Non-pigmented ciliary epithelial cell (primary cell): ENCODE results near the gene OPRPN.

ENCODE experiments used
- DNase-seq: peaks from one replicate; pipeline ENCODE4 v3.0.0-alpha.2; 2010; ENCODE audit warnings: low read depth

OPRPN gene, protein sequence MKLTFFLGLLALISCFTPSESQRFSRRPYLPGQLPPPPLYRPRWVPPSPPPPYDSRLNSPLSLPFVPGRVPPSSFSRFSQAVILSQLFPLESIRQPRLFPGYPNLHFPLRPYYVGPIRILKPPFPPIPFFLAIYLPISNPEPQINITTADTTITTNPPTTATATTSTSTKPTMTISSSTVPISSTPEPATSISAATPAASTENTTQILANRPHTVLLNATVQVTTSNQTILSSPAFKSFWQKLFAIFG

DNA sequence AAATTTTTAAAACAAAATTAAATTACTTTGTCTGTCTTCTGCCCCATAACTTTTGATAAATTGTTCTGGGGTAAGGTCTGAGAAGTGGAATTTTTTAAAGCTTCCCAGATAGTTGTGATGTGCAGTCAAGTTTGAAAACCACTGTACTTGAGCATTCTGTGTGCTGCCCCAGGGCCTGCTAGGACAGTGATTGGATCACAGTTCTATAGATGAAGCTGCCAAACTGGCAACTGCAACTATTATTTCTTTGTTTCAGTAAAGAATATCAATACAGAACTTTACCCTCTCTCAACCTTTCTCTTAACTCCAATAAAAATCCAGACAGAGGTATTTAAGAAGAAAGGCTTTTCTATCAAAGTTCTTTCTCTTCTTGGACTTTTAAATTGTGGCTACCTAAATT is at the start of gene OPRPN:
Gene OPRPN (plus strand): TSS at position 361 of the 400 bp plus-strand sequence. CDS start 1,346 bp downstream, outside the sequence.
- no peak for DNase-seq

GRCh38 chr4:70356185-70356584 is 41.6 kb upstream of the OPRPN start:
- DNase-seq, result no peak

- DNase-seq, result no peak
Measured at GRCh38 chr4:70359115-70359661, 38.6 kb upstream of the OPRPN start.

- DNase-seq, result no peak
Measured at GRCh38 chr4:70360460-70360859, 37.3 kb upstream of the OPRPN start, which contains the start of gene SMR3A. SMR3A (plus strand) TSS chr4:70360760; CDS start chr4:70362116, 1,356 bp downstream.

DNA sequence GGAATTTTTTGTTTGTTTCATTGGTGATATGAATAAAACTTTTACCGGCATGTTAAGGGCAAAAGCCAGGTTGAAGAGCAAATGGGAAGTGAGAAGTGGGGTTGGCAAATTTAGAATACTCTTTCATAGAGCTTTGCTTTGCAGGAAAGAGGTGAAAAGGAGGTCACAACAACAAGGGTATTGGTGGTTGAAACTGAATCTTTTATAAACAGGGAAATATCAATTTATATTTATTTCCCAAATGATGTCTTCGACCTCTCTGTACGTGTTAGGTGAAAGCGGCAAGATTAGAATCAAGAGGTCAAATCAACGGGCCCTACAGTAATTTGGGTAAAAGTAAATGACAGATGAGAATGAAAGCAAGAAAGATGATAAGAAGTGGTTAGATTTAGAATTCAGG is 33.7 kb upstream of the OPRPN start:
- DNase-seq, result no peak

DNA sequence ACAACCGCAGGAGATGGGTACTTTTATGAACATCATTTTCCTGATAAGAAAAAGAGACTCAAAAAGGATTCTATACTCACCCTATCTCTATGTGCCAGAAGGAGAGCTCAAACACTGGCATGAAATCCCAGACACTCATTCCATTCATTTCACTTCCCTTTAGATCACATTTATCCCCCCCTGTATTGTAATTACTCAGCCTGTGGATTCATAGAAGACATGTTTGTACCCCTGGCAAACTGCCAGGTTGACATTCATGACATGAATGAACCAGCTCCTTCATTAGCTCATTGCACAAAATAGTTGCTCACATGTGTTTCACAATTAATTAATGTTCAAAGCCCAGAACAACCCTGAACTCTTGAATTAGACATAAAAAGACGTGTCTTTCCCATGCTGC is 32.3 kb upstream of the OPRPN start:
- no peak for DNase-seq

DNA sequence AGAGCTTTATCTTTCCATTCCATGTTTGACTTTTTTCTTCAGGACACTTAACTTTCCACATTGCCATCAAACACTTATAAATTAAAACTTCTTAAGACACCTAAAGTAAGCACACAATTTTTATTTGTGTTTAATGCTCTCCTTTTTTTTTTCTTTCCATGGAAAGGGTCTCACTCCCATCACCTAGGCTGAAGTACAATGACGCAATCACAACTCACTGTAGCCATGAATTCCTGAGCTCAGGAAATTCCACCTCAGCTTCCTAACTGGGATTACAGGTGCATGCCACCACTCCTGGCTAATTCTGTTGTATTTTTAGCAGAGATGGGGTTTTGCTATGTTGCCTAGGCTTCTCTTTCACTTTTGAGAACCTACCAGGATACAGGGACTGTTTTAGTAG is 29.9 kb upstream of the OPRPN start:
- DNase-seq, result no peak

DNA sequence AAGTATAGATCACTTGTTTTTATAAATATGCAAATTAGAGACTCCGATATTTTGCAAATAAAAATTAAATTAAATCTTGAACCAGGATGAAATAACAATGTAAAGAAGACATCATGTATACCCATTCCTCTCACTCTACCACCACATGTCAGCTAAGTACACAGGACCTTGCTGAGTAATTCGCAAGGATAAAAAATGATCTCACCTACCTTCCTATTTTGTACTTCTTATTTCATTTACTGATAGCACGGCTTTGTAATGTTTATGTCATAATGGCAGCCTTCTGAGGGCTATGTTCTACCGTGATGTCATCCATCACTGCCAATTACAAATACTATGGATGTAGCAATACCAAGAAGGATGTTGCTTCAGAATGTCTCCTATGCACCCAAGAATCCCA is 25.8 kb upstream of the OPRPN start:
- no peak for DNase-seq

DNA sequence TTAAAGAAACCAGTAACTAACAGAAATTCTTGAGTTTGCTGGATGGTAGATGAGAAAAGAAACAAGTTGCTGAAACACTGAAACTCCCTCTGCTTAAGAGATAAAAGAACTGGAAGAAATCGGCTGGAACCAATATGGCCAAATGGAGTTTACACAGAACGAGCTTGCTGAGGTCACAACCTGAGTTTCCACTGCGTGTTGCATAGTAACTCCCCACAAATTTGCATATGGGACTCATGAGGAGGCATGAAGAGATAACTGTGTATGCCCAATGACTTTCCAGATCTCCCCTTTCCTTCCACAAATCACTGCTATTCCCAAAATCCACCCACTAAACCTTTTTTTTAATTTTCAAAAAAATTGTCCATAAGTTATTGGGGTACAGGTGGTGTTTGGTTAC is 25.0 kb upstream of the OPRPN start:
- DNase-seq, result no peak

GRCh38 chr4:70380578-70380977 is 17.2 kb upstream of the OPRPN start:
- DNase-seq, result no peak

DNA sequence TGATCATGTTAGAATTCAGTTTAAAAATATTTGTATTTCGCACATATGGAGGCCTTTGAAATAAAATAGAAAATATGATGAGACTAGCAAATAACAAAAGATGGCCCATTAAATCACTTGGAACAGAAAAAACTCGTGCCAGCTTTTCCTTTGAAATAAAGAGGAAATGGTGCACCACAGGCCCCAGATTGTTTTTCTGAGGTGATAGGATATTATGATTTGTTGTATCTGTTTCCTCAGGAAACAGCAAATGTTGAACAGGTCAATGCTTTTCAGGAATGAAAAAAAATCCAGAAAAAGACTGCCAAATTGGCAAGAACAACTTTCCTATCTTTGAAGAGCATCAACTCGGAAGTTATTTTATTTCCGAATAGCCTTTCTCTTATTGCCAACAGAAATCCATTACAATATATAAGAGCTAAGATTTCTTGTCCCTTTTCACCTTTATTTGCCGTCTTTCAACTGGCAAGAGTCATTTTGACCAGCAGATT is 15.0 kb upstream of the OPRPN start, which contains the start of gene SMR3B:
Gene SMR3B (plus strand): TSS at position 441 of the 491 bp plus-strand sequence. CDS start 1,380 bp downstream, outside the sequence.
- no peak for DNase-seq

- no peak for DNase-seq
Measured at GRCh38 chr4:70392057-70392776, 5.5 kb upstream of the OPRPN start.

- DNase-seq, result no peak
Measured at GRCh38 chr4:70399319-70399718, 1.6 kb downstream of the OPRPN start.

- DNase-seq, result no peak
Measured at GRCh38 chr4:70402762-70403161, 5.0 kb downstream of the OPRPN start.

DNA sequence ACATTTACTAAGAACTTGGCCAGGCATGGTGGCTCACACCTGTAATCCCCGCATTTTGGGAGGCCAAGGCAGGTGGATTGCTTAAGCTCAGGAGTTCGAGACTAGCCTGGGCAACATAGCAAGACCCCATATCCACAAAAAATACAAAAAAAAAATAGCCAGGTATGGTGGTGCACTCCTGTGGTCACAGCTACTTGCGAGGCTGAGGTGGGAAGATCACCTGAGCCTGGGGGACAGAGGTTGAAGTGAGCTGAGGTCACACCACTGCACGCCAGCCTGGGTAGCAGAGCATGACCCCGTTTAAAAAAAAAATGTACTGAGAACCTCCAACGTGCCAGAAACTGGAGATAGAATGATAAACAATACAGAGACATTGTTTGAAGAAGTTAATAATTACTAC is 8.0 kb downstream of the OPRPN start:
- no peak for DNase-seq

DNA sequence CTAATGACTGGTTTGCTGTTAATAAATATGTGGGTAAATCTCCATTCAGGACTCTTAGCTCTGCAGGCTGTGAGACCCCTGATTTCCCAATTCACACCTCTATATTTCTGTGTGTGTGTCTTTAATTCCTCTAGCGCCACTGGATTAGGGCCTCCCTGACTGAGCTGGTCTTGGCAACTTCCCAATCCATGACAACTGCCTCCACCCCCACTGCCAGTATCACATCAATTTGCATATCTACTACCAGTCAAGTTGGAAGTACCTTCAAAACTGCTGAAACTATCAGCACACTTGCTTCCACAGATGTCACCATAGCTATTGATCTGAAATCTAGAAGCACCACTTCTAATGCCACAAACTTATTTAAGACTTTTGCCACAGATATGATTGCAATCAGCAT is 27.6 kb downstream of the OPRPN start:
- DNase-seq, result no peak

DNA sequence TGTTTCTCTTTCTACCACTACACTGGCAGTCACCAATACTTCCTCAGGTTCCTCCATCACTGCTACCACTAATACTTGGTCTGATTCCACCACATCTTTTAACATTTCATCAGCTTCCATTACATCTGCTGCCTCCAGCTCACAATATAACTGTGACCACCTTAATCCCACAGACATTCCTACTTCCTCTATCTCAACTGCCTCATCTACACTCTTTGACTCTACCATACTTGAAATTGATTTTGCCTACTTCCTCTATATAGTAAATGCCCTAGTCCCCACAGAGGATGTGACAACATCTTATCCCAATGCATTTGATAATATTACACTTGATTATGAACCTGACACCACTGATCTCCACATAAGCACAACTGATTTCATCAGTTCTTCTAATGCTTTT is 29.0 kb downstream of the OPRPN start:
- no peak for DNase-seq

GRCh38 chr4:70437197-70437596 is 39.5 kb downstream of the OPRPN start:
- no peak for DNase-seq

GRCh38 chr4:70442474-70442873 is 44.7 kb downstream of the OPRPN start:
- no peak for DNase-seq

GRCh38 chr4:70443329-70443728 is 45.6 kb downstream of the OPRPN start:
- no peak for DNase-seq

- DNase-seq, result no peak
Measured at GRCh38 chr4:70449220-70449619, 51.5 kb downstream of the OPRPN start.

DNA sequence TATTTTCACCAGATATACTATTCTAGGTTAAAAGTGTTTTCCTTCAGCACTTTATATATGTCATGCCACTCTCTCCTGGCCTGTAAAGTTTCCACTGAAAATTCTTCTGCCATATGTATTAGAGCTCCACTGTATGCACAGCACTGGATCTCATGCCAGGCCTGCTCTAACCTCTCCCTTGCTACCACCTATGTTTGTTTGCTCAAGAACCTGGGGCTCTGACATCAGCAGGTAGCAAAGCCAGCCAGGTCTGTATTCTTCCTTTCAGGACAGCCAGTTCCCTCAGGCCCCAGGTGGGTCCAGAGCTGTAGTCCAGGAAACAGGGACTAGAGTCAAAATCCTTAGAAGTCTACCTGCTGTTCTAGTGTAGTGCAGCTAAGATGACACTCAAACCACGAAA is 55.2 kb downstream of the OPRPN start:
- no peak for DNase-seq
